HG03460 (cell line): ENCODE results near the gene CHRNG.

Experiments
- ATAC-seq: cut with Tn5 transposase; IDR thresholded peaks from one replicate; pipeline ENCODE4 v1.9.1; 2021; ENCODE audit not compliant: unreplicated experiment

CHRNG gene

GRCh38 chr2:232575404-232575746 lies 35.9 kb downstream of the CHRNG start:
- ATAC-seq: no peak

GRCh38 chr2:232576995-232577394 lies 37.5 kb downstream of the CHRNG start:
- ATAC-seq: no peak

GRCh38 chr2:232577841-232578240 lies 38.3 kb downstream of the CHRNG start:
- ATAC-seq: no peak

GRCh38 chr2:232578626-232579025 lies 39.1 kb downstream of the CHRNG start:
- no peak for ATAC-seq

GRCh38 chr2:232580648-232580981 lies 41.1 kb downstream of the CHRNG start:
- ATAC-seq: no peak

GRCh38 chr2:232581725-232582124 lies 42.2 kb downstream of the CHRNG start:
- peak; percentile 64 for ATAC-seq

- ATAC-seq: no peak
These were observed 44.7 kb downstream of the CHRNG start for GRCh38 chr2:232584238-232584637.

- no peak for ATAC-seq
These were observed 47.5 kb downstream of the CHRNG start for GRCh38 chr2:232586943-232587505.

GRCh38 chr2:232587512-232587911 lies 48.0 kb downstream of the CHRNG start:
- no peak for ATAC-seq

- no peak for ATAC-seq
These were observed 48.5 kb downstream of the CHRNG start for GRCh38 chr2:232588031-232588430.

- no peak for ATAC-seq
These were observed 49.4 kb downstream of the CHRNG start for GRCh38 chr2:232588680-232589585.

- no peak for ATAC-seq
These were observed 53.4 kb downstream of the CHRNG start for GRCh38 chr2:232592772-232593395.

GRCh38 chr2:232593982-232594381 lies 54.5 kb downstream of the CHRNG start:
- no peak for ATAC-seq
